PC-9 (cell line): ENCODE results near the gene SLC36A3. TPM values are rescaled to one million over a fixed set of nuclear protein-coding genes. Genes with fewer than 3 reads are reported as not detected.

Experiments
- BruUV-seq: library from RNA; stranded (reverse); fragments of 400-500 nt; replicated peaks from 2 replicates; lab custom pipeline; 2021; lab: Mats Ljungman, UMichigan
- CTCF ChIA-PET: fragments of 300-600 bp; sonication (Branson Sonifier 250); formaldehyde crosslinking; loops from one replicate; lab custom pipeline; 2022; ENCODE audit warnings: antibody characterized with exemption; lab: Charles Lee
- POLR2A ChIA-PET: fragments of 300-600 bp; sonication (Branson Sonifier 250); formaldehyde crosslinking; loops from one replicate; lab custom pipeline; 2022; ENCODE audit warnings: antibody characterized with exemption; ENCODE audit not compliant: unreplicated experiment; lab: Charles Lee
- DNase-seq, 2 experiments: peaks; one replicate each; pipeline versions ENCODE4 v3.0.0 to v3.0.0-alpha.2; 2015 to 2022; ENCODE audit warnings: mixed read lengths in 1 of 2
- H2AFZ ChIP-seq: fragments of 200-600 bp; sonication (generic); 2 replicates; pipeline ENCODE4 v1.8.1; 2017; ENCODE audit warnings: antibody characterized with exemption
- H3F3A ChIP-seq: fragments of 200-600 bp; sonication (generic); 2 replicates; pipeline ENCODE4 v1.8.1; 2017; ENCODE audit warnings: antibody characterized with exemption, mild to moderate bottlenecking, low read depth; ENCODE audit not compliant: insufficient read depth
- H3K27ac ChIP-seq: fragments of 200-600 bp; sonication (generic); 2 replicates; pipeline ENCODE4 v1.6.1; 2016; ENCODE audit warnings: mixed run types
- H3K27me3 ChIP-seq: fragments of 200-600 bp; sonication (generic); 2 replicates; pipeline ENCODE4 v1.6.1; 2016; ENCODE audit warnings: low read depth, mixed run types; ENCODE audit not compliant: insufficient read depth
- H3K36me3 ChIP-seq: fragments of 200-600 bp; sonication (generic); 2 replicates; pipeline ENCODE4 v1.6.1; 2016; ENCODE audit warnings: low read depth, mixed run types
- H3K4me1 ChIP-seq: fragments of 200-600 bp; sonication (generic); replicated peaks from 2 replicates; pipeline ENCODE4 v1.6.1; 2016; ENCODE audit warnings: mixed run types; ENCODE audit not compliant: insufficient read depth
- H3K4me2 ChIP-seq: fragments of 200-600 bp; sonication (generic); 2 replicates; pipeline ENCODE4 v1.6.1; 2017; ENCODE audit warnings: mixed run types
- H3K4me3 ChIP-seq: fragments of 200-600 bp; sonication (generic); 2 replicates; pipeline ENCODE4 v1.6.1; 2016; ENCODE audit warnings: mixed run types
- H3K79me2 ChIP-seq: fragments of 200-600 bp; sonication (generic); 2 replicates; pipeline ENCODE4 v1.6.1; 2017; ENCODE audit warnings: low read depth, mixed run types
- H3K9me2 ChIP-seq: fragments of 200-600 bp; sonication (generic); 2 replicates; pipeline ENCODE4 v1.8.1; 2017; ENCODE audit warnings: mild to moderate bottlenecking; ENCODE audit not compliant: insufficient read depth
- H3K9me3 ChIP-seq: fragments of 200-600 bp; sonication (generic); 2 replicates; pipeline ENCODE4 v1.8.1; 2016; ENCODE audit warnings: low read depth; ENCODE audit not compliant: insufficient read depth
- H4K20me1 ChIP-seq: fragments of 200-600 bp; sonication (generic); 2 replicates; pipeline ENCODE4 v1.8.1; 2017; ENCODE audit not compliant: insufficient read depth
- CTCF ChIP-seq: fragments of 200-600 bp; sonication (generic); conservative IDR thresholded peaks from 2 replicates; pipeline ENCODE4 v1.6.1; 2017; ENCODE audit warnings: mixed run types, antibody characterized with exemption, mild to moderate bottlenecking, moderate library complexity
- EZH2 ChIP-seq: fragments of 200-600 bp; sonication (generic); IDR thresholded peaks from 2 replicates; pipeline ENCODE4 v1.8.0; 2017; ENCODE audit warnings: antibody characterized with exemption, low read depth
- intact Hi-C: fragments of 100-400 bp; cut with micrococcal nuclease; formaldehyde crosslinking; loops from one replicate; pipeline ENCODE4 v1.10.0; 2022; ENCODE audit not compliant: unreplicated experiment
- total RNA-seq: library from RNA; stranded (reverse); gene quantifications from 2 replicates; pipeline ENCODE4 v1.2.3, GENCODE V29; 2021

The SLC36A3 gene
- total RNA-seq, 1 experiment from 2014 or later = not detected

- H3K36me3 ChIP-seq = no peaks in the 10 kb centered on the region
- H3K4me2 ChIP-seq = no peak overlapping the region
- H3K27ac ChIP-seq = no peak overlapping the region
- no peak overlapping the region for H2AFZ ChIP-seq
- H3K9me3 ChIP-seq = 0 out of 2 replicates have a peak, but pooled peaks cover 3% of the 10 kb centered on the region
- DNase-seq = no peak
- H3K27me3 ChIP-seq = no peaks in the 10 kb centered on the region
- TF ChIP-seq EZH2 = no peak
- TF ChIP-seq CTCF = no peak
- ChIA-PET CTCF (interaction anchor here (0.7 kb wide), 1 partner anchor 10 kb away, joined by 3 read pairs; no protein-coding TSS in a partner anchor), POLR2A (no interaction called here)
- no peaks in the 10 kb centered on the region; the same call in 1 of the 2 replicates for H3K9me2 ChIP-seq
- no peak overlapping the region for H3K4me3 ChIP-seq
- H3K79me2 ChIP-seq = peaks cover 9% of the 10 kb centered on the region; the same call in 1 of the 2 replicates
- no peaks in the 10 kb centered on the region for H4K20me1 ChIP-seq
- BruUV-seq = no TSS peak
- H3K4me1 ChIP-seq = peaks cover 12% of the 10 kb centered on the region; the same call in 1 of the 2 replicates
- H3F3A ChIP-seq = peaks cover 9% of the 10 kb centered on the region; the same call in 1 of the 2 replicates
- intact Hi-C loops = loop anchor here (5.0 kb wide), 1 partner anchor 521 kb away; the partner anchor contains the start of gene G3BP1
Observed at GRCh38 chr5:151251621-151252020, 51.9 kb downstream of the SLC36A3 start.

- no peaks in the 10 kb centered on the region; the same call in 1 of the 2 replicates for H3K9me2 ChIP-seq
- H3K36me3 ChIP-seq = no peaks in the 10 kb centered on the region
- peaks cover 9% of the 10 kb centered on the region; the same call in 1 of the 2 replicates for H3F3A ChIP-seq
- H3K4me3 ChIP-seq = no peak overlapping the region
- no peak overlapping the region for H3K4me2 ChIP-seq
- H4K20me1 ChIP-seq = no peaks in the 10 kb centered on the region
- H3K27ac ChIP-seq = no peak overlapping the region
- H3K79me2 ChIP-seq = peaks cover 7% of the 10 kb centered on the region; the same call in 1 of the 2 replicates
- H2AFZ ChIP-seq = no peak overlapping the region
- POLR2A ChIA-PET = no interaction called here
- peaks cover 12% of the 10 kb centered on the region; the same call in 1 of the 2 replicates for H3K4me1 ChIP-seq
- CTCF ChIA-PET = no interaction called here
- no peaks in the 10 kb centered on the region for H3K9me3 ChIP-seq
- no peak for DNase-seq
- BruUV-seq = no TSS peak
- no peaks in the 10 kb centered on the region for H3K27me3 ChIP-seq
- TF ChIP-seq EZH2 = no peak
- no peak for TF ChIP-seq CTCF
- intact Hi-C loops = loop anchor here (5.0 kb wide), 1 partner anchor 521 kb away; the partner anchor contains the start of gene G3BP1
Observed at GRCh38 chr5:151251001-151251551, 52.5 kb downstream of the SLC36A3 start.

GRCh38 chr5:151250346-151251000, 53.1 kb downstream of the SLC36A3 start:
- ChIA-PET CTCF (no interaction called here), POLR2A (no interaction called here)
- no peak for DNase-seq
- H3K9me3 ChIP-seq = no peaks in the 10 kb centered on the region
- H3K36me3 ChIP-seq = no peaks in the 10 kb centered on the region
- no peak overlapping the region for H3K4me3 ChIP-seq
- BruUV-seq = no TSS peak
- H4K20me1 ChIP-seq = no peaks in the 10 kb centered on the region
- no peaks in the 10 kb centered on the region for H3K27me3 ChIP-seq
- intact Hi-C loops = loop anchor here (5.0 kb wide), 1 partner anchor 522 kb away; the partner anchor contains the start of gene G3BP1
- H3K9me2 ChIP-seq = no peaks in the 10 kb centered on the region; the same call in 1 of the 2 replicates
- no peak overlapping the region for H3K4me2 ChIP-seq
- no peak overlapping the region for H3K27ac ChIP-seq
- peaks cover 1% of the 10 kb centered on the region; the same call in 1 of the 2 replicates for H3K79me2 ChIP-seq
- H3F3A ChIP-seq = peaks cover 9% of the 10 kb centered on the region; the same call in 1 of the 2 replicates
- H2AFZ ChIP-seq = no peak overlapping the region
- H3K4me1 ChIP-seq = peaks cover 12% of the 10 kb centered on the region; the same call in 1 of the 2 replicates
- TF ChIP-seq CTCF (no peak), EZH2 (no peak)
